Hepatocyte (in vitro differentiated cells): Measurements from ENCODE around the gene RPH3AL. TPM values are rescaled to one million over a fixed set of nuclear protein-coding genes. Genes with fewer than 3 reads are reported as not detected.
A peak's percentile ranks its signal among the peaks of the same experiment; 100 is the strongest.
"Not testable (repeated sequence)": the region's sequence is repeated elsewhere in the genome, so short reads cannot be mapped to it uniquely, and the experiment has no call there.

ENCODE experiments used
- DNase-seq: peaks from one replicate; pipeline ENCODE4 v3.0.0-alpha.2; 2016; ENCODE audit warnings: low spot score
- H2AFZ ChIP-seq: fragments of 200-600 bp; sonication (generic); 2 replicates; pipeline ENCODE4 v1.6.0; 2016; ENCODE audit warnings: antibody characterized with exemption, mild to moderate bottlenecking
- H3K27ac ChIP-seq: fragments of 200-600 bp; sonication (generic); 2 replicates; pipeline ENCODE4 v1.5.1; 2016; ENCODE audit warnings: mild to moderate bottlenecking
- H3K27me3 ChIP-seq: fragments of 200-600 bp; sonication (generic); 2 replicates; pipeline ENCODE4 v1.6.1; 2016
- H3K36me3 ChIP-seq: fragments of 200-600 bp; sonication (generic); replicated peaks from 2 replicates; pipeline ENCODE4 v1.5.1; 2016; ENCODE audit warnings: low read depth; ENCODE audit not compliant: insufficient read depth
- H3K4me1 ChIP-seq: fragments of 200-600 bp; sonication (generic); 2 replicates; pipeline ENCODE4 v1.5.1; 2016; ENCODE audit warnings: mild to moderate bottlenecking, moderate library complexity; ENCODE audit not compliant: insufficient read depth
- H3K4me2 ChIP-seq: fragments of 200-600 bp; sonication (generic); 2 replicates; pipeline ENCODE4 v1.6.0; 2016
- H3K4me3 ChIP-seq: fragments of 200-600 bp; sonication (generic); 2 replicates; pipeline ENCODE4 v1.5.1; 2016; ENCODE audit warnings: mild to moderate bottlenecking
- H3K79me2 ChIP-seq: fragments of 200-600 bp; sonication (generic); 2 replicates; pipeline ENCODE4 v1.6.0; 2017; ENCODE audit warnings: mild to moderate bottlenecking
- H3K9me2 ChIP-seq: fragments of 200-600 bp; sonication (generic); replicated peaks from 2 replicates; pipeline ENCODE4 v1.6.0; 2017; ENCODE audit warnings: mild to moderate bottlenecking; ENCODE audit not compliant: insufficient read depth
- H3K9me3 ChIP-seq: fragments of 200-600 bp; sonication (generic); 2 replicates; pipeline ENCODE4 v1.5.1; 2016; ENCODE audit warnings: low read depth, mild to moderate bottlenecking
- H4K20me1 ChIP-seq: fragments of 200-600 bp; sonication (generic); 2 replicates; pipeline ENCODE4 v1.6.0; 2016; ENCODE audit warnings: mild to moderate bottlenecking; ENCODE audit not compliant: insufficient read depth, poor library complexity, severe bottlenecking
- CTCF ChIP-seq: fragments of 200-600 bp; sonication (generic); IDR thresholded peaks from 2 replicates; pipeline ENCODE4 v1.5.1; 2016; ENCODE audit warnings: antibody characterized with exemption, mild to moderate bottlenecking; ENCODE audit not compliant: poor library complexity
- EZH2 ChIP-seq: fragments of 200-600 bp; sonication (generic); IDR thresholded peaks from 2 replicates; pipeline ENCODE4 v1.6.1; 2016; ENCODE audit warnings: antibody characterized with exemption, mild to moderate bottlenecking, borderline replicate concordance
- EZH2phosphoT487 ChIP-seq: fragments of 200-600 bp; sonication (generic); IDR thresholded peaks from one replicate; pipeline ENCODE4 v1.6.1; 2018; ENCODE audit warnings: antibody characterized with exemption, mild to moderate bottlenecking, low read depth, moderate library complexity; ENCODE audit not compliant: unreplicated experiment, severe bottlenecking
- WGBS: methylation state at CpG from one replicate; pipeline ENCODE4 v1.1.6; 2016; ENCODE audit warnings: low lambda C conversion rate; ENCODE audit errors: missing lambda C conversion rate; 5-methylcytosine and 5-hydroxymethylcytosine counted together
- polyA plus RNA-seq: library from polyadenylated mRNA; unstranded; fragments of >200 nt; fragmentation: Nextera tagmentation; extraction: Ambion mirVana; gene quantifications from 2 replicates; pipeline ENCODE4 v1.2.1, GENCODE V29; 2016
- total RNA-seq: library from RNA; depleted of rRNA; stranded (reverse); fragments of >200 nt; gene quantifications from 2 replicates; pipeline ENCODE4 v1.2.3, GENCODE V29; 2014

The RPH3AL gene
- total and polyA plus RNA-seq, 2 experiments from 2014 or later, result 7.0 to 7.6 TPM

DNA sequence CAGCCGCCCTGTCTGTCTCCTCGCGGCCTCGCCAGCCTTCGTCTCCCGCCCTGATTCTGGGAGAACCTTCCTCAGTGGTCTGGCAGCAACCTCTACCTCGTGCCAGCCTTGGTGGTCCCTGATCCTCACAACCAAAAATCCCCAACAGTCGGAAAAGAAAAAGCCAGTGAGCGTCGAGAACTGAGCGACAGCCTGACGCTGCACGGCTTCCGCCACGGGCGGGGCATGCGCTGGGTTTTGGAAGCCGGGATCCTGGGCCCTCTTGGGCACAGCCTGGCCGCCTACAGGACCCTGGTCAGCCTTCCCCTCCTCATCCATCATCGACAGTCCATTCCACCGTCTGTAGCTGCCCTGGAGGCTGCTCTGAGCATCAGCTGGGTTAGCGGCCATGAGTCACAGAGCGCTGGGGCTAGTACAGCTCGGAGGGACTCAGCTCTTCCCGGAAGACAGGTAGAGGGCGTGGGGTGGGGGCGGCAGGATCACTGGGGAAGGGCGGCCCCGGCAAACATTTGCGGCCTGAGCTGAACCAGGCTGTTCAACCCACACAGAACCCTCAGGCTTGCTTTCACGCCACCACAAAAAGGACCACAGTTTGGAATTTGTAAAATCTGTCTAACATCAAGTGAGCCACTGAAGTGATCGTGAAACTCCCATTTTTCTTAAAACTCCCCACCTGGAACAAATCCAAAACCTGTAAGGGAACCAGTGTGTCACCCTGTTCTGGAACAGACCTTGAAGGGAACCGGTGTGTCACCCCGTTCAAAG, 115.8 kb downstream of the RPH3AL start:
- Histone ChIP-seq H3K27me3 (no peaks in the 10 kb centered on the region), H2AFZ (no peak overlapping the region), H3K9me3 (no peaks in the 10 kb centered on the region), H3K36me3 (no peaks in the 10 kb centered on the region), H3K4me1 (no peaks in the 10 kb centered on the region), H3K9me2 (no peaks in the 10 kb centered on the region), H4K20me1 (no peaks in the 10 kb centered on the region), H3K4me2 (no peak overlapping the region), H3K79me2 (no peaks in the 10 kb centered on the region), H3K4me3 (no peak overlapping the region), H3K27ac (no peak overlapping the region)
- peak; percentile 24 for DNase-seq
- no peak for TF ChIP-seq CTCF
- TF ChIP-seq EZH2, result no peak
- no peak for TF ChIP-seq EZH2phosphoT487
- WGBS, result 84% methylated on average over 30 of the region's 34 CpGs

- Histone ChIP-seq H3K9me2 (no peaks in the 10 kb centered on the region), H3K27me3 (no peaks in the 10 kb centered on the region), H3K79me2 (no peaks in the 10 kb centered on the region), H3K4me3 (no peak overlapping the region), H3K9me3 (no peaks in the 10 kb centered on the region), H3K4me2 (no peak overlapping the region), H4K20me1 (no peaks in the 10 kb centered on the region), H3K27ac (no peak overlapping the region), H3K36me3 (no peaks in the 10 kb centered on the region), H3K4me1 (no peaks in the 10 kb centered on the region), H2AFZ (no peak overlapping the region)
- WGBS, result 96% methylated on average over 26 of the region's 26 CpGs
- no peak for DNase-seq
- no peak for TF ChIP-seq CTCF
- no peak for TF ChIP-seq EZH2phosphoT487
- no peak for TF ChIP-seq EZH2
Observed at GRCh38 chr17:235831-236640, 116.6 kb downstream of the RPH3AL start.

GRCh38 chr17:234994-235830, 117.4 kb downstream of the RPH3AL start:
- 94% methylated on average over 44 of the region's 48 CpGs for WGBS
- H3K79me2 ChIP-seq, H4K20me1 ChIP-seq, H3K9me2 ChIP-seq, H2AFZ ChIP-seq, H3K9me3 ChIP-seq, H3K4me2 ChIP-seq, H3K27me3 ChIP-seq, H3K4me1 ChIP-seq, H3K4me3 ChIP-seq, H3K36me3 ChIP-seq, DNase-seq, H3K27ac ChIP-seq: not testable (repeated sequence)

- not testable (repeated sequence) for H3K4me1 ChIP-seq, H3K4me3 ChIP-seq, H3K9me3 ChIP-seq, H3K4me2 ChIP-seq, H3K36me3 ChIP-seq, H3K27me3 ChIP-seq, H3K9me2 ChIP-seq, DNase-seq, H2AFZ ChIP-seq, H4K20me1 ChIP-seq, H3K79me2 ChIP-seq, H3K27ac ChIP-seq
- WGBS, result 81% methylated on average over 18 of the region's 23 CpGs
Observed at GRCh38 chr17:234163-234993, 118.2 kb downstream of the RPH3AL start.
